CD4-positive, alpha-beta T cell treated with Interleukin-17A for 1 hour (primary cell): ENCODE data around the gene RAP1B.
"Not testable (repeated sequence)": the region's sequence is repeated elsewhere in the genome, so short reads cannot be mapped to it uniquely, and the experiment has no call there.

Experiments used
- DNase-seq: peaks from one replicate; pipeline ENCODE4 v3.0.0-alpha.2; 2020

RAP1B gene

GRCh38 chr12:68637439-68637838 is 26.7 kb downstream of the RAP1B start:
- not testable (repeated sequence) for DNase-seq

GRCh38 chr12:68638171-68638570 is 27.5 kb downstream of the RAP1B start:
- no peak for DNase-seq

DNA sequence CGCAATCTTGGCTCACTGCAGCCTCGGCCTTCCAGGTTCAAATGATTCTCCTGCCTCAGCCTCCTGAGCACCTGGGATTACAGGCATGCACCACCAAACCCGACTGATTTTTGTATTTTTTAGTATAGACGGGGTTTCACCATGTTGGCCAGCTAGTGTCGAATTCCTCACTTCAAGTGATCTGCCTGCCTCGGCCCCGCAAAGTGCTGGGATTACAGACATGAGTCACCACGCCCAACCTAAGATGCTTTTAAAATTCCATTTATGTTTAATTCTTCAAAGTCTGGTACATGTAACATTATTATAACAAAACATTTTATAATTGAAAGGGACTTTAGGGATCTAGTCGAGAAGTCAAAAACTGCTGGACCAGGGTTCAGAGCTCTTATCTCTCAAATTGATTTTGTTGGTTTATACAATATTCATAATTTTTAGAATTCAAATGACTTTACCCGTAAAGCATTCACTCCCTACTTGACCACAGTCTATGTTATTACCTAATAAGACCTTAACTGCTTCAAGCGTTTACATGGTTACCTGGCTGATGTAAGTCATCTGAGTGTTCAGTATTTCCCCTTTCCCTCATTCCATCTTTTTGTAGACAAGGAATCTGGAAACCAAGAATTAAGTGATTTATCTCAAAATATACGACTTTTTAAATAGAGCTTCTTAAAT is 28.2 kb downstream of the RAP1B start:
- DNase-seq: no peak

- DNase-seq: no peak
These were observed 28.7 kb downstream of the RAP1B start for GRCh38 chr12:68639396-68639767.

- DNase-seq: peak; percentile 58
These were observed 30.4 kb downstream of the RAP1B start for GRCh38 chr12:68641138-68641537.

- no peak for DNase-seq
These were observed 35.8 kb downstream of the RAP1B start for GRCh38 chr12:68646484-68646883.

GRCh38 chr12:68647507-68647906 is 36.8 kb downstream of the RAP1B start:
- DNase-seq: no peak

- no peak for DNase-seq
These were observed 37.5 kb downstream of the RAP1B start for GRCh38 chr12:68648179-68648578.

DNA sequence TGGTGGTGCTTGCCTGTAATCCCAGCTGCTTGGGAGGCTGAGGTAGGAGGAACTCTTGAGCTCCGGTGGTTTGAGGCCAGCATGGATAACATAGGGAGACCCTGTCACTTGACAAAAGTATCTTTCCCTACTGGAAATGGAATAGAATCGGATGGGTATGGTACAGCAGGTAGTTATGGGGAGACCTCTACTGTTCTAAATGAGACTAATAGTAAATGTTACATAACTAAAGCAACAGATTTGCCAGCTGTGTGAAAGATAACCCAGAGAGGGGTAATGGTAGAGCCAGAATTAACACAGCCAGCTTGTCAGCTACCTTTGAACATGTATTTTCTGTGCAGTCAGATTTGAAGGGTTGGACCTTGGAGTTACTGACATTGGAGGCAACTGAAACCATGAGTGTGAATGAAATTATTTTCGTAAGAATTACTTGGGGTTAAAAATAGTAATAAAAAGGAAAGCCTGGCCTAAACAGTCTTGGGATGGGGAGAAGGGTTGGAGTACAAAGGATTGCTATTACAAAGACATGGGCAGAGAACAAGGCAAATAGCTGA is 54.4 kb downstream of the RAP1B start:
- no peak for DNase-seq

DNA sequence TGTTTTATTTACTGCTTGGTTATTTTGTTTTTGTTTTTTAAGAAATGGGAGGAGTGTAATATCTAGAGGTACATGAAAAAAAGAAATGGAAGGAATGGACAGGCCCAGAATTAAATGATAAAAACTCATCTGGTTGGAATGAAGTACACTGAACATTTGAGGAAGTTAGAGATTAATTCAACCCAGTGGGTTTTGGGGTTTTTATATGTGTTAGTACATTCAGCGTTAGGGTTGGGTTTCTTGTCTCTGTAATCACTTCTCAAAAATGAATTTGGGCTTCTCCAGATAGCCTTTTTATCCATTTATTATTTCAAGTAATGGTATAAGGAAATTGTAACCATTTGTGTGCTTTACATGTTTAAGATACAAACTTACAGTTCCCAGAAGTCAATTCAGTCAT is 56.6 kb downstream of the RAP1B start:
- no peak for DNase-seq

GRCh38 chr12:68667896-68668295 is 57.2 kb downstream of the RAP1B start:
- DNase-seq: no peak

DNA sequence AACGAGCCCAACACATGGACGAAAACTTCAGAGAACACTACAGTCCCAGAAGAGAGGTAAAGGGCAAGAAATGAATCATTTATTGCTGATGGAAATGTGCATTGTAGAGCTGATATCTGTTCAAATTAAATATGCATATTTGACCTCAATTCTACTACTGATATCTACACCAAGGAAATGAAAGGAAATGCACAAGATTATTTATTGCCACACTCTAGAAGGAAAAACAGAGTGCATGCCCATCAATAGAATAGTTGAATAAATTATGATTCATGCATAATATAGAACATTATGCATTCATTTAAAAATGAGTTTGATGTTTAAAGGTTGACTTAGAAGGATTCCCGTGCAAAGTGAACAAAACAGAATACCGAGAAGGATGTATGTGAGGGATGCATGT is 60.5 kb downstream of the RAP1B start:
- no peak for DNase-seq

GRCh38 chr12:68673788-68674187 is 63.1 kb downstream of the RAP1B start:
- peak; percentile 60 for DNase-seq

GRCh38 chr12:68674376-68674775 is 63.7 kb downstream of the RAP1B start:
- DNase-seq: no peak

DNA sequence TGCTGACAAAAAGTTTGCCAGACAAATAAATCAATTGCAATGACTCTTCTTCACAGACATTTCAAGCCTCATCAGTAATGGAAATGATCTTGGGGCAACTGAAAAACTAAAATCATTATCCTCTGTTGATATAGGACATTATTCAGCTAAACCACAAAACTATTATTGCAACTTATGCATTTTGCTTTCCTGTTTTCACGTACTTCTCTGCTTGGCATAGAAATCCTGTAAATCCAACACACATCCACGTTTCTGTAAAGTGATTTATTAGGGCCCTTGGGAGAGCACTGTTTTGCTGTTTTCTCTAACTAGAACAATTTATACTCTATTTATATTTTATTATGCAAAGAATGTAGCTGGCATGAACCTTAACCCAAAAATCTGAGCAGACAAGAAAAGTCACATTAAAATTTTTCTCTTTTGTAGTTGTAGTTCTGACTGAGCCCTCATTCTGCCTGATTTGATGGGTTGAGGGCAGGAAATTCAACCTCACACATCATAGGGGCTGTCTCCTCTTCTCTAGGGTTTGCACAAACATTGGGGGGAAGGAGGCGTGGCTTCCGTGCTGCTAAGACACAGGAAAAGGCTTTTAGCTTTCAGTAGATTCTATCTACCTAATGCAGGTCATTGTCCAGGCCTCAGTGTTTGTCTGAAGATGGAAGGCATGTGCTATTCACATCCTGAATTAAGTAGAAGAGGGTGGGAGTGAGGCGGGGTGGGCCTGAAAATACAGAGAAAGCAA is 64.6 kb downstream of the RAP1B start:
- DNase-seq: peak; percentile 80

GRCh38 chr12:68676854-68677253 is 66.2 kb downstream of the RAP1B start:
- DNase-seq: not testable (repeated sequence)

- no peak for DNase-seq
These were observed 75.5 kb downstream of the RAP1B start for GRCh38 chr12:68686262-68686594.

- peak; percentile 97 for DNase-seq
These were observed 76.2 kb downstream of the RAP1B start, which contains the start of gene NUP107 for GRCh38 chr12:68686595-68687521. Gene NUP107 (plus strand): TSS chr12:68686978. CDS start chr12:68687066, 88 bp downstream.

- no peak for DNase-seq
These were observed 84.8 kb downstream of the RAP1B start for GRCh38 chr12:68695454-68695853.

DNA sequence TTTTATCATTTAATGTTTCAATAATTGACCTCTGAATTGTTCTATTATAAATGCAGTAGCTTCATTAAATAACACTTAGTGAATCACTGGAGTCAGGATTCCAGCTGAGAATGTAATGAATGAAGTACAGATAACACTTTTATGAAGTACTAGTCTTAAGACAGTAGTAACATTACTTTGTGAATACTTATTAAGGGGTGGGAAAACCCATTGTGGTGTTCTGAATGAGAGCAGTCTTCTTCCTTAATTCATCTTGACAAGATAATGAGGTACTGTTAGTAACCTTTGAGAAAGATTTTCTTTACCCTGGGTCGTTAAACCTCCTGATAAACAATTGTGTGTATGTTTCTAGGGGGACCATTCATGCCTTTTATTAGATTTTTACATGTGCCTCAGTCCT is 88.8 kb downstream of the RAP1B start:
- no peak for DNase-seq
